Activated naive CD8-positive, alpha-beta T cell treated with anti-CD3 and anti-CD28 coated beads, Interleukin-2, amount 10 ng/mL, durations not matched to agents 7 days and 5 days (primary cell): ENCODE results near the gene LRRC56. TPM values are rescaled to one million over a fixed set of nuclear protein-coding genes. Genes with fewer than 3 reads are reported as not detected.
"Not testable (repeated sequence)": the region's sequence is repeated elsewhere in the genome, so short reads cannot be mapped to it uniquely, and the experiment has no call there.

ENCODE experiments used
- ATAC-seq: fragments of 150-1000 bp; cut with Tn5 transposase; one replicate; pipeline ENCODE4 v1.10.0; 2021; ENCODE audit warnings: low read depth, moderate library complexity
- POLR2A ChIA-PET: fragments of 350-600 bp; sonication (Branson Sonifier 250); formaldehyde crosslinking; loops from one replicate; lab custom pipeline; 2021; ENCODE audit warnings: antibody characterized with exemption; lab: Charles Lee
- DNase-seq: peaks from one replicate; pipeline ENCODE4 v3.0.0; 2021
- H3K27ac Mint-ChIP-seq: one replicate; pipeline ENCODE4 v1.8.0; 2022; ENCODE audit warnings: mild to moderate bottlenecking, mixed read lengths
- H3K27me3 Mint-ChIP-seq: one replicate; pipeline ENCODE4 v1.8.0; 2022; ENCODE audit warnings: mild to moderate bottlenecking, moderate library complexity, mixed read lengths
- H3K36me3 Mint-ChIP-seq: one replicate; pipeline ENCODE4 v1.8.0; 2021; ENCODE audit warnings: mild to moderate bottlenecking, mixed read lengths
- H3K4me1 Mint-ChIP-seq: one replicate; pipeline ENCODE4 v1.8.0; 2021; ENCODE audit warnings: mixed read lengths
- H3K4me3 Mint-ChIP-seq: one replicate; pipeline ENCODE4 v1.8.0; 2022; ENCODE audit warnings: mild to moderate bottlenecking, moderate library complexity, mixed read lengths
- H3K9me3 Mint-ChIP-seq: one replicate; pipeline ENCODE4 v1.8.0; 2021; ENCODE audit warnings: mixed read lengths
- total RNA-seq, 2 experiments: library from RNA; stranded (reverse); gene quantifications; one replicate each; pipeline ENCODE4 v1.2.3, GENCODE V29; 2021

Gene LRRC56
- total RNA-seq, 2 experiments from 2014 or later: 4.3 to 4.7 TPM

DNA sequence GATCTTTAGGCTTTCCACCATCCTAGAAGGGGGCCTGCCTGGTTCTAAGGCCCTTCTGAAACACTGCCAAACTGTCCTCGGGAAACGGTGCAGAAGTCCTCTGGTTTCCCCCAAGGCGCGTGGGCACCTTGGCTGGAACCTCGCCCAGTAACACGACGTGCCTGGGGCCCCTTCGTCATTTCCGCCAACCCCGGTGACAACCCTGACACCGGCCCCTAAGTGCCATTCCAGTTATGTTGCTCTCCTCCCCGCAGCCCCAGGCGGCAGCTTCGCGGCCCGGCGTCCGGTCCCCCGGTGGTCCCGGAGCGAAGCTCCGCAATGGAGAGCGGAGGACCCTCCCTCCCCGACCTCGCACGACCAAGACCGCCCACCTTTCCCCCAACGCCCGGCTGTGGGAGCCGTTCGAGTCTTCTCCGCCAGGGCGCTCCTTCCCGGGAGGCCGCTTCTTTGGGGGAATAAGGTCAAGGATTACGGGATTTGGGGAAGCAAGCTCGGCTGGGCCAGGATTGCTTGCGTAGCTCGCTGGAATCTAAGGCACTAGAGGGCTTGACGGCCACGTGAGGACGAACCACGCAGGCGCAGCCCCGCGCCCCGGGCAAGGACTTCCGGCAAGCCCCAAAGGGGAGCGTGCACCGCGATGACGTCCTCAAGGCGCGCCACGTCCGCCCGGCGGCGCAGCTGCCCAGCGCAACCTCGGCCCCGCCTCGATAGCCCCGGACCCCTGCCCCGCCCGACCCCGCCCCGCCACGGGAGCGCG lies 30.9 kb upstream of the LRRC56 start:
- H3K4me1 Mint-ChIP-seq: peaks cover 18% of the 10 kb centered on the region
- peaks cover 3% of the 10 kb centered on the region for H3K36me3 Mint-ChIP-seq
- ATAC-seq (peak; percentile 83), DNase-seq (peak; percentile 98)
- POLR2A ChIA-PET: interaction anchor here (0.7 to 1.7 kb wide), 15 partner anchors 28 to 303 kb away, joined by 3 to 13 read pairs (median 6); partner anchors contain the start of genes BET1L, PHRF1, PTDSS2 and RIC8A
- H3K4me3 Mint-ChIP-seq: peak overlapping the region; percentile 90
- H3K9me3 Mint-ChIP-seq: no peaks in the 10 kb centered on the region
- H3K27ac Mint-ChIP-seq: peak overlapping the region; percentile 99
- H3K27me3 Mint-ChIP-seq: no peaks in the 10 kb centered on the region

- peak; percentile 100 for DNase-seq
- no peaks in the 10 kb centered on the region for H3K27me3 Mint-ChIP-seq
- POLR2A ChIA-PET: interaction anchor here (0.7 to 1.7 kb wide), 15 partner anchors 28 to 302 kb away, joined by 3 to 13 read pairs (median 6); partner anchors contain the start of genes BET1L, PHRF1, PTDSS2 and RIC8A
These were observed 30.2 kb upstream of the LRRC56 start, which contains the start of gene RNH1 for GRCh38 chr11:506995-507726. Gene RNH1, minus strand, starts transcription at chr11:507242. Its CDS starts 5,080 bp downstream, at chr11:502162.

DNA sequence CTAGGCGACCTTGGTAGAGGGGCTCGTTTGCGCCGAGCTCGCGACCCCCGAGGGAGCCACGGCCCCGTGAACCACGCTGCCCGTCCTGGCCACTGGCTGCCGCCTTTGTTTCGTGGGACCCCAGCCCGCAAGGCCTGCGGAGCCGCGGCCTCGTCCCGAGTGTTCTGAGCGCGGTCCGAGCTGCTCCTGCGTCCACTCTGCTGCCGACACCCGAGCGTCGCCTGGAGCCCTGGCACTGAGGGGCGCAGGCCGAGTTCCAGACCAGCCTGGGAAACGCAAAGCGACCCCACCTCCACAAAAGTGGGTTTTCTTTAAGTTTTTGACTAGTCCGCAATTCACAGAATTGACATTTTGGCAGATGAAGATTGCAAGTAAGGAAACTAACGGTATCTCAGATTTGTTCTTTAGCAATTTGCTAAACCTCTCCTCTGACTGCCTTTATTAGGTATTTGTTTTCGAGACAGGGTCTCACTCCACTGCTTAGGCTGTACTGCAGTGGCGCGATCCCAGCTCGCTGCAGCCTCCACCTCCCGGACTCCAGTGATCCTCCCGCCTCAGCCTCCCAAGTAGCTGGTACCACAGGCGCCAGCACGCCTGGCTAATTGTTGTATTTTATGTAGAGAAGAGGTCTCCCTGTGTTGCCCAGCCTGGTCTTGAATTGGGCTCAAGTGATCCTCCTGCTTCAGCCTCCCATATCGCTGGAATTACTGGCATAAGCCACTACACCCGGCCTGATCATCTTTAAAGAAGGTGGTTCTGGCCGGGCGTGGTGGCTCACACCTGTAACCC lies 29.4 kb upstream of the LRRC56 start:
- Mint-ChIP-seq H3K4me3 (peak overlapping the region; percentile 90), H3K9me3 (no peaks in the 10 kb centered on the region), H3K36me3 (peaks cover 5% of the 10 kb centered on the region), H3K4me1 (peaks cover 18% of the 10 kb centered on the region), H3K27ac (peak overlapping the region; percentile 73), H3K27me3 (no peaks in the 10 kb centered on the region)
- POLR2A ChIA-PET: interaction anchor here (1.2 to 1.6 kb wide), 2 partner anchors 58 to 240 kb away, joined by 4 to 13 read pairs; partner anchors contain the start of gene PTDSS2
- DNase-seq (no peak), ATAC-seq (no peak)

More at GRCh38 chr11:506995-507726, 30.2 kb upstream of the LRRC56 start, which contains the start of gene RNH1:
- peak within 1 kb of the TSS; percentile 99 for H3K27ac Mint-ChIP-seq
- H3K36me3 Mint-ChIP-seq: peaks cover 5% of the 10 kb centered on the region
- peaks cover 18% of the 10 kb centered on the region for H3K4me1 Mint-ChIP-seq
- no peaks in the 10 kb centered on the region for H3K9me3 Mint-ChIP-seq
- peak; percentile 70 for ATAC-seq
- peak within 1 kb of the TSS; percentile 90 for H3K4me3 Mint-ChIP-seq

DNA sequence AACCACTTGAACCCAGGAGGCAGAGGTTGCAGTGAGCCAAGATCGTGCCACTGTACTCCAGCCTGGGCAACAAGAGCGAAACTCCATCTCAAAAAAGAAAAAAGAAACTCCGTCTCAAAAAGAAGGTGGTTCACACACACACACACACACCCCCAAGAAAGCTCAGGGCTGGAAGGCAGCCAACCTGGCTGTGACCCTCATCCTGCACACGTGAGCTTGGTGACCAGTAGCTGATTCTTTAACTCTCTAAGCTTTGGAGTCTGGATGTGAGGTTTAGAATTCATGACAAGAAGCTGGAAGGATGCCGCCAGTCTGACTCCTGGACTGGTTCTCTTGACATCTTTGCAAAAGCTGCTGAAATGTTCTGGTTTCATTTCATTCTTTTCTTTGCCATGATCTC lies 28.4 kb upstream of the LRRC56 start:
- H3K4me1 Mint-ChIP-seq: peaks cover 16% of the 10 kb centered on the region
- H3K9me3 Mint-ChIP-seq: no peaks in the 10 kb centered on the region
- H3K27ac Mint-ChIP-seq: no peak overlapping the region
- DNase-seq (no peak), ATAC-seq (no peak)
- H3K36me3 Mint-ChIP-seq: peaks cover 5% of the 10 kb centered on the region
- peak overlapping the region; percentile 19 for H3K4me3 Mint-ChIP-seq
- POLR2A ChIA-PET: interaction anchor here (0.9 to 1.2 kb wide), 2 partner anchors 10 to 241 kb away, joined by 3 to 4 read pairs; no protein-coding TSS in a partner anchor
- H3K27me3 Mint-ChIP-seq: no peaks in the 10 kb centered on the region

DNA sequence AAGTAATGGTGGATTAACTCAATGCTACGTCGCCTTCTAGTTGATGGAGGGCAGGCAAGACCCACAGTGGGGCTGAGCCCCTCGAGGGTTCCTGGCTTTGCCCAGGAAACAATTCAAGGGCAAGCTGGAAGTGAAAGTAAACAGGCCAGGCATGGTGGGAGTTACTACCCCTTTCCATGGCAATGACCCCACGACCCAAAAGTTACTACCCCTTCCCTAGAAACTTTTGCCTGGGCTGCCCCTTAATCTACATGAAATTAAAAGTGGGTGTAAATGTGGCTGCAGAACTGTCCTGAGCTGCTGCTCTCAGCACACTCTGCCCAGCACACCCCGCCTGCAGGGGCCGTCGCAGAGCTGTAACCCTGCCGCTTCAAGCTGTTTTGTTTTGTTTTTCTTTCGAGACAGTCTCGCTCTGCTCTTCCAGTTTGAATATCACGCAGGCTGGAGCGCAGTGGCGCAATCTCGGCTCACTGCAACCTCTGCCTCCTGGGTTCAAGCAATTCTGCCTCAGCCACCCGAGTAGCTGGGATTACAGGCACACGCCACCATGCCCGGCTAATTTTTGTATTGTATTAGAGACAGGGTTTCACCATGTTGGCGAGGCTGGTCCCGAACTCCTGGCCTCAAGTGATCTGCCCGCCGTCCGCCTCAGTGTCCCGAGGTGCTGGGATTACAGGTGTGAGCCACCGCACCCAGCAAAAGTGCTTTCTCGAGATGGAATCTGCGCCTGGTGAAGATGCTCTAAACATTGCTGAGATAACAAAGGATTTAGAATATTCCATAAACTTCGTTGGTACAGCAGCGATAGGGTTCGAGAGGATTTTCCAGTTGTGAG lies 24.3 kb upstream of the LRRC56 start:
- DNase-seq: no peak
- peaks cover 1% of the 10 kb centered on the region for H3K9me3 Mint-ChIP-seq
- H3K36me3 Mint-ChIP-seq: peaks cover 19% of the 10 kb centered on the region
- no peaks in the 10 kb centered on the region for H3K27me3 Mint-ChIP-seq
- no peak overlapping the region for H3K4me3 Mint-ChIP-seq
- no peaks in the 10 kb centered on the region for H3K4me1 Mint-ChIP-seq
- no peak for ATAC-seq
- POLR2A ChIA-PET: interaction anchor here (1.5 to 1.8 kb wide), 2 partner anchors 23 to 64 kb away, joined by 3 to 6 read pairs; no protein-coding TSS in a partner anchor
- H3K27ac Mint-ChIP-seq: no peak overlapping the region

GRCh38 chr11:514606-515005 lies 22.7 kb upstream of the LRRC56 start:
- Mint-ChIP-seq H3K36me3 (peaks cover 19% of the 10 kb centered on the region), H3K4me3 (no peak overlapping the region), H3K4me1 (peaks cover 4% of the 10 kb centered on the region), H3K9me3 (peaks cover 1% of the 10 kb centered on the region), H3K27me3 (no peaks in the 10 kb centered on the region), H3K27ac (no peak overlapping the region)
- ATAC-seq (no peak), DNase-seq (no peak)
- POLR2A ChIA-PET: interaction anchor here (1.8 kb wide), 1 partner anchor 66 kb away, joined by 6 read pairs; no protein-coding TSS in a partner anchor

DNA sequence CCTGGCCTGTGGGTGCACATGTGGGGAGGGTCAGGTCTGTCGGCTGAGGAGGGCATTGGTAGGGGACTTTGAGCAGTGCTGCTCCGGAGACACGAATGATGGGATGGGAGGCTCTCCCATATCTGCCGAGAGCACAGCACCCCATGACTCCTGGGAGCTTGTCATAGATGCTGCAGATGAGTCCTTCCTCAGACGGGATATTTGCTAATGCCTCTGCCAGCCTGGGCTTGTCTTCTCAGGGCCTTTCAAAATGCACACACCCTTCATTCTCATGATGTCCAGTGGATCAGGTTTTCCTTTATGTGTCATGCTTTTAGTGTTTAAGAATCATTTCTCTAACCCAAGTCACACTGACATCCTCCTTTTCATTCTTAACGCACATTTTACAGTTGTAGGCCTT lies 22.2 kb upstream of the LRRC56 start:
- H3K27ac Mint-ChIP-seq: no peak overlapping the region
- H3K4me3 Mint-ChIP-seq: no peak overlapping the region
- peaks cover 4% of the 10 kb centered on the region for H3K4me1 Mint-ChIP-seq
- POLR2A ChIA-PET: no interaction called here
- ATAC-seq (no peak), DNase-seq (no peak)
- H3K36me3 Mint-ChIP-seq: peaks cover 16% of the 10 kb centered on the region
- H3K27me3 Mint-ChIP-seq: no peaks in the 10 kb centered on the region
- H3K9me3 Mint-ChIP-seq: peaks cover 1% of the 10 kb centered on the region

DNA sequence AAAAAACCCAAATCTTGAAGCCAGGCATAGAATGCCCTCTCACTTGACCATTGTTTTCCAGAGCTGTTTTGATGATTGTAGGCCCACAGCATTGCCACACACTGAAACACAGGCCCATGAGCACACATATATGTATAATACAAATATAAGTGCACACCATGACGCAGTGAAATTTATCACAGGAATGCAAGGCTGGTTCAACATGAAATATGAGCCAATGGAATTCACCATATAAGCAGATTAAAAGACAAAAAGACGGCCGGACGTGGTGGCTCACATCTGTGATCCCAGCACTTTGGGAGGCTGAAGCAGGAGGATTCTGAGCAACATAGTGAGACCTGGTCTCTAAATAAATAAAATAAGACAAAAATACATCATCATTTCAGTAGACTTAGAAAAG lies 20.9 kb upstream of the LRRC56 start:
- Mint-ChIP-seq H3K27ac (no peak overlapping the region), H3K9me3 (peaks cover 1% of the 10 kb centered on the region), H3K27me3 (no peaks in the 10 kb centered on the region), H3K4me1 (peaks cover 4% of the 10 kb centered on the region), H3K4me3 (no peak overlapping the region), H3K36me3 (peaks cover 16% of the 10 kb centered on the region)
- ATAC-seq: no peak
- POLR2A ChIA-PET: no interaction called here
- DNase-seq: no peak

GRCh38 chr11:516918-517685 lies 20.2 kb upstream of the LRRC56 start:
- H3K27me3 Mint-ChIP-seq, H3K9me3 Mint-ChIP-seq, H3K27ac Mint-ChIP-seq, DNase-seq, H3K4me3 Mint-ChIP-seq, H3K4me1 Mint-ChIP-seq, ATAC-seq, POLR2A ChIA-PET: not testable (repeated sequence)
- peaks cover 14% of the 10 kb centered on the region for H3K36me3 Mint-ChIP-seq

GRCh38 chr11:518463-519202 lies 18.7 kb upstream of the LRRC56 start:
- H3K27ac Mint-ChIP-seq: peak overlapping the region; percentile 84
- POLR2A ChIA-PET: interaction anchor here (0.7 to 1.2 kb wide), 3 partner anchors 9 to 68 kb away, joined by 3 to 5 read pairs (median 3); partner anchors contain the start of gene HRAS

More at GRCh38 chr11:518463-519202, 18.7 kb upstream of the LRRC56 start:
- DNase-seq (peak; percentile 96), ATAC-seq (peak; percentile 97)
- H3K4me1 Mint-ChIP-seq: peaks cover 4% of the 10 kb centered on the region
- peaks cover 14% of the 10 kb centered on the region for H3K36me3 Mint-ChIP-seq
- peak overlapping the region; percentile 86 for H3K4me3 Mint-ChIP-seq
- no peaks in the 10 kb centered on the region for H3K27me3 Mint-ChIP-seq
- H3K9me3 Mint-ChIP-seq: peaks cover 1% of the 10 kb centered on the region
